GM23248 (cell line): ENCODE measurements around the gene PROC. TPM values are rescaled to one million over a fixed set of nuclear protein-coding genes. Genes with fewer than 3 reads are reported as not detected.

Experiments used
- DNase-seq: peaks from one replicate; pipeline ENCODE4 v3.0.0-alpha.2; 2015
- H2AFZ ChIP-seq: fragments of 200-600 bp; sonication (generic); 2 replicates; pipeline ENCODE4 v1.6.1; 2016; ENCODE audit warnings: antibody characterized with exemption
- H3F3A ChIP-seq: fragments of 200-600 bp; sonication (generic); 2 replicates; pipeline ENCODE4 v1.6.1; 2016; ENCODE audit warnings: mild to moderate bottlenecking, antibody characterized with exemption, mixed run types; ENCODE audit not compliant: insufficient read depth
- H3K27ac ChIP-seq: fragments of 200-600 bp; sonication (generic); 2 replicates; pipeline ENCODE4 v1.5.1; 2016; ENCODE audit warnings: mild to moderate bottlenecking
- H3K27me3 ChIP-seq: fragments of 200-600 bp; sonication (generic); replicated peaks from 2 replicates; pipeline ENCODE4 v1.6.1; 2016; ENCODE audit warnings: mild to moderate bottlenecking; ENCODE audit not compliant: insufficient read depth
- H3K36me3 ChIP-seq: fragments of 200-600 bp; sonication (generic); 2 replicates; pipeline ENCODE4 v1.6.1; 2016; ENCODE audit warnings: low read depth, mild to moderate bottlenecking
- H3K4me1 ChIP-seq: fragments of 200-600 bp; sonication (generic); 2 replicates; pipeline ENCODE4 v1.6.1; 2016; ENCODE audit warnings: mild to moderate bottlenecking; ENCODE audit not compliant: insufficient read depth
- H3K4me2 ChIP-seq: fragments of 200-600 bp; sonication (generic); one replicate; pipeline ENCODE4 v1.6.1; 2016; ENCODE audit warnings: mild to moderate bottlenecking; ENCODE audit not compliant: unreplicated experiment
- H3K4me3 ChIP-seq: fragments of 200-600 bp; sonication (generic); 2 replicates; pipeline ENCODE4 v1.5.1; 2016; ENCODE audit warnings: mild to moderate bottlenecking
- H3K79me2 ChIP-seq: fragments of 200-600 bp; sonication (generic); 2 replicates; pipeline ENCODE4 v1.6.1; 2016; ENCODE audit warnings: mild to moderate bottlenecking; ENCODE audit not compliant: insufficient read depth
- H3K9ac ChIP-seq: fragments of 200-600 bp; sonication (generic); 2 replicates; pipeline ENCODE4 v1.6.1; 2016; ENCODE audit warnings: mild to moderate bottlenecking
- H3K9me2 ChIP-seq: fragments of 200-600 bp; sonication (generic); 2 replicates; pipeline ENCODE4 v1.6.1; 2016; ENCODE audit warnings: mixed run types, mild to moderate bottlenecking, moderate library complexity; ENCODE audit not compliant: insufficient read depth
- H3K9me3 ChIP-seq: fragments of 200-600 bp; sonication (generic); one replicate; pipeline ENCODE4 v1.6.1; 2017; ENCODE audit warnings: low read depth
- H4K20me1 ChIP-seq: fragments of 200-600 bp; sonication (generic); 2 replicates; pipeline ENCODE4 v1.6.0; 2016; ENCODE audit not compliant: insufficient read depth
- EZH2 ChIP-seq: fragments of 200-600 bp; sonication (generic); IDR thresholded peaks from 2 replicates; pipeline ENCODE4 v1.6.1; 2018; ENCODE audit warnings: antibody characterized with exemption, mild to moderate bottlenecking; ENCODE audit not compliant: insufficient read depth, poor library complexity, severe bottlenecking
- EZH2phosphoT487 ChIP-seq: fragments of 200-600 bp; sonication (generic); IDR thresholded peaks from 2 replicates; pipeline ENCODE4 v1.6.1; 2018; ENCODE audit warnings: antibody characterized with exemption, moderate library complexity, mild to moderate bottlenecking, low read depth; ENCODE audit not compliant: insufficient read depth
- WGBS, 2 experiments: methylation state at CpG; one replicate each; pipeline ENCODE4 v1.1.6; 2015 to 2017; ENCODE audit warnings: low lambda C conversion rate in 2 of 2, low coverage in 1 of 2; ENCODE audit errors: missing lambda C conversion rate in 2 of 2; 5-methylcytosine and 5-hydroxymethylcytosine counted together
- in situ Hi-C: fragments of 300-500 bp; cut with MboI; formaldehyde crosslinking; loops from 2 replicates; pipeline ENCODE4 v1.15.0; 2020
- polyA plus RNA-seq: library from polyadenylated mRNA; unstranded; fragments of >200 nt; fragmentation: Nextera tagmentation; extraction: Ambion mirVana; gene quantifications from 2 replicates; pipeline ENCODE4 v1.2.1, GENCODE V29; 2016
- total RNA-seq: library from RNA; depleted of rRNA; stranded (reverse); fragments of >200 nt; shearing (Covaris generic); gene quantifications from 2 replicates; pipeline ENCODE4 v1.2.3, GENCODE V29; 2014

Gene PROC
- total and polyA plus RNA-seq, 2 experiments from 2014 or later, result not detected

DNA sequence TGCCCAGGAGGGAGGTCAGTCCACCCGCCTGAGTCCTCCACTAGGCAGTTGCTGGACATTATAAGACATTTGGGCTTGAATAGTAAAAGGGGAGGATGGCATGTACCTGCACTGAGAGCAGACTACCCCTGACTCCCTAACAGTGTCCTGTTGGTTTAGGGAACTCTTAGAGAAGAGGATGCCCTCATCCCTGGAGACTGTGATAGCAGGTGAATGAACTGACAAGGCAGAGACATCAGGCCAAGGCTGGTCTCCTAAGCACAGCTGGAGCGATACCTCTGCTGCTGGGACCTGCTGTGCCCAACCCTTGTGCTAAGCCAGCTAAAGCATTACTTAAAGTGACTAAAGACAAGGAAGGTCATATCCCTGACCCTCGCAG lies 34.8 kb downstream of the PROC start:
- Histone ChIP-seq H4K20me1 (no peaks in the 10 kb centered on the region), H3K9me3 (no peaks in the 10 kb centered on the region), H3K4me2 (no peak overlapping the region), H3K36me3 (no peaks in the 10 kb centered on the region; the same call in 1 of the 2 replicates), H3F3A (no peaks in the 10 kb centered on the region), H3K4me1 (peaks cover 9% of the 10 kb centered on the region), H3K27me3 (no peaks in the 10 kb centered on the region), H2AFZ (no peak overlapping the region), H3K9ac (no peak overlapping the region), H3K4me3 (no peak overlapping the region), H3K79me2 (no peaks in the 10 kb centered on the region), H3K27ac (no peak overlapping the region), H3K9me2 (peaks cover 3% of the 10 kb centered on the region; the same call in 1 of the 2 replicates)
- 86 to 95% methylated on average over 3 of the region's 3 CpGs for WGBS, 2 experiments
- no peak for DNase-seq
- TF ChIP-seq EZH2, result no peak
- TF ChIP-seq EZH2phosphoT487, result no peak
- in situ Hi-C loops, result no loop called here

DNA sequence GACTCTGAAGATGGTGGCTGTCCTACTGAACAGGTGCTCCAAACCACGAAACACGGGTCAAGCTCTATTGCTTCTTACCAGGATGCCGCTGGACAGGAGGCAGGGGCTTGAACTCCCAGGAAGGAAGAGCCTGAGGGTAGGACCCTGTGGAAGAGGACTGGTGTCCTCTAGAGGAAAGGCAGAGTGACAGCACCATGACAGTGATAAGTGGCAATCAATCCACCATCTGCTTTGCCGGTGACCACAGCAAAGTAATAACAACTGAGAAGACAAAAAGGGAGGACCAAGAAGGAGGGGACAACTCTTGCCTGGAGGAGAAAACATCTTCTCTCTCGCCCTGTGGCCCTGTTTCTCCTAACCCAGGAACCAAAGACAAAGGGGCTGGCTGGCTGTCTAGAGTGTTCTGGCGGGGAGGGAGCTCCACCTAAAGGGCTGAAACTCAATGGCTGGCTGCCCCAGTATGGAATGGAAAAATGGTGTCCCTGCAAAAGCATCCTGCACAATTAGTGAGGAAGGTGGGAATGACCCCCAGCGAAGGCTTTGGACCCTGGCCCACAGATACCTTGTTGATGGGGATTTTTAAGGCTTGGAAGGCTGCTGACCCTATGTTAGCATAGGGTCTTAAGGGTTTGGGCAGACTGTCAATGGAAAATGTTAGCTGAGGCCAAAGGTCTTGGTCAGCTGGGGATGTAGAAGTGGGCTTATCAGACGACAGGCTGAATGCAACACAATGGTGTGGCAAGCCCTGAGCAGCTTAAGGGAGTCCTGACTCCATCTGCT lies 35.4 kb downstream of the PROC start:
- Histone ChIP-seq H3K79me2 (no peaks in the 10 kb centered on the region), H3F3A (no peaks in the 10 kb centered on the region), H3K36me3 (no peaks in the 10 kb centered on the region; the same call in 1 of the 2 replicates), H3K4me3 (no peak overlapping the region), H3K9me3 (no peaks in the 10 kb centered on the region), H3K9me2 (no peaks in the 10 kb centered on the region), H2AFZ (no peak overlapping the region), H3K27ac (no peak overlapping the region), H3K9ac (no peak overlapping the region), H3K4me1 (peaks cover 6% of the 10 kb centered on the region), H3K4me2 (no peak overlapping the region), H3K27me3 (no peaks in the 10 kb centered on the region), H4K20me1 (no peaks in the 10 kb centered on the region)
- TF ChIP-seq EZH2phosphoT487 (no peak), EZH2 (no peak)
- in situ Hi-C loops, result no loop called here
- 80 to 84% methylated on average over 8 of the region's 8 CpGs for WGBS, 2 experiments
- DNase-seq, result no peak

DNA sequence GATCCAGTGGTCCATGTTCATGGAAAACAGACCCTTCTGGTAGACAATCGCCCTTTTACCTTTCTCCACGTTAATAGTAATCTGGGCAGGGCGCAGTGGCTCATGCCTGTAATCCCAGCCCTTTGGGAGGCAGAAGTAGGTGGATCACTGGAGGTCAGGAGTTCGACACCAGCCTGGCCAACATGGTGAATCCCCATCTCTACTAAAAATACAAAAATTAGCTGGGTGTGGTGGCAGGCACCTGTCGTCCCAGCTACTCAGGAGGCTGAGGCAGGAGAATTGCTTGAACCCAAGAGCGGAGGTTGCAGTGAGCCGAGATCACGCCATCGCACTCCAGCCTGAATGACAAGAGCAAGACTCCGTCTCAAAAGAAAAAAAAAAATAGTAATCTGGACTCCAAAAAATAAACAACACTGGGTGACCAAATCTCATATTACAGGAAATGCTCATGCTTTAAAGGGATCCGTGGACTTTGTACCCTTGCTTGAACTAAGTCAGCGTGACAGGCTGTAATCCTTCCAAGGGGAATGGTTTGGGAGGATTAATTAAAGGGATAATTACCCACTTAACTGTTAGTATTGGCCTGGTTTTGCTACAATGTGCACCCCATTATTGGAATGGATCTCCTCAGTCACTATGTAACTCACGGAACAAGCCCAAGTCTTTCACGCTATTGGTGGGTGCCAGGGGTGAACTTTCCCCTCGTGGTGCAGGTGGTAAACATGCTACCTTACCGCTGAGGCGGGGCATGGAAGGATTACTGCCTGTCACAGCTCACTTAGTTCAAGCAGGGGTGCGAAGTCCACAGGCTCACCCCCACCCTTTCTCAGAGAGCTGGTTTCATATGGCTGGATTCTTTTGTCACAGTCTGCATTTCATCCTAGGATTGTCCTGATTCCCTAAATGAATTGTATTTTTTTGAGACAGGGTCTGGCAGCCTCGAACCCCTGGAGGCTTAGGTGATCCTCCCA lies 36.7 kb downstream of the PROC start:
- Histone ChIP-seq H3K36me3 (no peaks in the 10 kb centered on the region; the same call in 1 of the 2 replicates), H3K27me3 (no peaks in the 10 kb centered on the region), H3K27ac (no peak overlapping the region), H3K4me1 (no peaks in the 10 kb centered on the region), H3F3A (no peaks in the 10 kb centered on the region), H3K9me3 (no peaks in the 10 kb centered on the region), H3K79me2 (no peaks in the 10 kb centered on the region), H3K4me2 (no peak overlapping the region), H2AFZ (no peak overlapping the region), H3K9me2 (no peaks in the 10 kb centered on the region), H4K20me1 (no peaks in the 10 kb centered on the region), H3K9ac (no peak overlapping the region), H3K4me3 (no peak overlapping the region)
- in situ Hi-C loops, result no loop called here
- no peak for DNase-seq
- TF ChIP-seq EZH2 (no peak), EZH2phosphoT487 (no peak)
- 89 to 90% methylated on average over 19 of the region's 19 CpGs for WGBS, 2 experiments
